GM12878 (cell line): ENCODE data around the gene CCDC57. TPM values are rescaled to one million over a fixed set of nuclear protein-coding genes. Genes with fewer than 3 reads are reported as not detected.

ENCODE experiments used
- ATAC-seq: fragments of 200-7000 bp; cut with Tn5 transposase; 3 replicates; pipeline ENCODE4 v1.9.1; 2020; ENCODE audit warnings: mild to moderate bottlenecking, moderate library complexity
- BruUV-seq: library from RNA; stranded (reverse); fragments of 400-500 nt; replicated peaks from 2 replicates; lab custom pipeline; 2021; lab: Mats Ljungman, UMichigan
- CTCF ChIA-PET: fragments of 300-600 bp; sonication (Branson Sonifier 250); formaldehyde crosslinking; extraction: SDS; loops from one replicate; lab custom pipeline; 2021; ENCODE audit warnings: inconsistent platforms; lab: Yijun Ruan, JAX
- POLR2A ChIA-PET: fragments of 350-600 bp; formaldehyde crosslinking; extraction: SDS; loops from one replicate; lab custom pipeline; 2021; ENCODE audit warnings: inconsistent platforms; lab: Charles Lee
- RAD21 ChIA-PET: fragments of 300-600 bp; sonication (Branson Sonifier 250); formaldehyde crosslinking; loops from one replicate; lab custom pipeline; 2023; ENCODE audit warnings: antibody characterized with exemption; ENCODE audit not compliant: unreplicated experiment; lab: Charles Lee
- SMC1A ChIA-PET: fragments of 300-600 bp; sonication (Branson Sonifier 250); formaldehyde crosslinking; loops from one replicate; lab custom pipeline; 2023; ENCODE audit not compliant: unreplicated experiment, uncharacterized antibody; lab: Charles Lee
- DNase-seq: peaks from one replicate; pipeline ENCODE4 v3.0.0-alpha.2; 2011; ENCODE audit warnings: low read depth, low spot score
- FAIRE-seq: peaks from 3 replicates; lab custom pipeline; 2011; peaks lifted over from hg19 to GRCh38; lab: Jason Lieb, UNC
- H2AFZ ChIP-seq: 2 replicates; pipeline ENCODE4 v1.6.0; 2011; ENCODE audit warnings: low read depth, low read length, control low read depth; ENCODE audit not compliant: control insufficient read depth
- H3K27ac ChIP-seq: 2 replicates; pipeline ENCODE4 v1.5.1; 2011; ENCODE audit warnings: control low read depth; ENCODE audit not compliant: control insufficient read depth, insufficient read depth
- H3K27me3 ChIP-seq, 2 experiments: replicated peaks in 1 of 2; 2 replicates each; pipeline versions ENCODE4 v1.6.0 to v1.6.1; 2011; ENCODE audit warnings: low read length in 1 of 2; ENCODE audit not compliant: control insufficient read depth in 2 of 2, insufficient read depth in 2 of 2
- H3K36me3 ChIP-seq, 2 experiments: 2 replicates each; pipeline ENCODE4 v1.5.1; 2011; ENCODE audit warnings: low read length in 1 of 2; ENCODE audit not compliant: control insufficient read depth in 2 of 2, insufficient read depth in 2 of 2
- H3K4me1 ChIP-seq: 2 replicates; pipeline ENCODE4 v1.6.1; 2011; ENCODE audit warnings: mild to moderate bottlenecking, low read length, moderate library complexity, mixed read lengths; ENCODE audit not compliant: control insufficient read depth, insufficient read depth
- H3K4me2 ChIP-seq: 2 replicates; pipeline ENCODE4 v1.6.0; 2011; ENCODE audit warnings: control low read depth; ENCODE audit not compliant: control insufficient read depth, insufficient read depth
- H3K4me3 ChIP-seq: fragments of 200-600 bp; sonication (generic); 2 replicates; pipeline ENCODE4 v1.5.1; 2016
- H3K79me2 ChIP-seq: 2 replicates; pipeline ENCODE4 v1.6.0; 2011; ENCODE audit warnings: low read length; ENCODE audit not compliant: control insufficient read depth, insufficient read depth
- H3K9ac ChIP-seq: 2 replicates; pipeline ENCODE4 v1.8.0; 2011; ENCODE audit warnings: low read length, control low read depth, mixed read lengths; ENCODE audit not compliant: control insufficient read depth, insufficient read depth
- H3K9me3 ChIP-seq: replicated peaks from 3 replicates; pipeline ENCODE4 v1.5.1; 2011; ENCODE audit warnings: mild to moderate bottlenecking, low read length; ENCODE audit not compliant: control insufficient read depth, insufficient read depth
- H4K20me1 ChIP-seq: 2 replicates; pipeline ENCODE4 v1.6.0; 2011; ENCODE audit not compliant: control insufficient read depth, insufficient read depth
- BHLHE40 ChIP-seq, 2 experiments: fragments of 450-650 bp in 1 of 2; IDR thresholded peaks; 2 replicates each; pipeline ENCODE4 v1.6.1; 2011 to 2017; ENCODE audit warnings: low read depth in 2 of 2, borderline replicate concordance in 1 of 2, improper control_type of control experiment in 1 of 2, low read length in 1 of 2, mild to moderate bottlenecking in 1 of 2
- CBX5 ChIP-seq: sonication (generic); IDR thresholded peaks from 2 replicates; pipeline ENCODE4 v1.6.1; 2016; ENCODE audit warnings: low read depth, moderate library complexity, mild to moderate bottlenecking, inconsistent platforms
- EED ChIP-seq: sonication (generic); IDR thresholded peaks from 2 replicates; pipeline ENCODE4 v1.6.1; 2016; ENCODE audit warnings: antibody characterized with exemption, low read depth
- HSF1 ChIP-seq: fragments of 150-350 bp; IDR thresholded peaks from 2 replicates; pipeline ENCODE4 v1.6.1; 2014; ENCODE audit warnings: mild to moderate bottlenecking, low read depth, low read length
- JUND ChIP-seq: IDR thresholded peaks from 2 replicates; pipeline ENCODE4 v1.6.1; 2012; ENCODE audit warnings: low read depth, mild to moderate bottlenecking, low read length, improper control_type of control experiment, moderate library complexity
- NRF1 ChIP-seq: conservative IDR thresholded peaks from 2 replicates; pipeline ENCODE4 v1.6.1; 2011; ENCODE audit warnings: mild to moderate bottlenecking, low read depth, low read length, improper control_type of control experiment
- POLR2A ChIP-seq: IDR thresholded peaks from 2 replicates; pipeline ENCODE4 v1.6.1; 2011; ENCODE audit warnings: low read depth, mild to moderate bottlenecking, low read length
- POU2F2 ChIP-seq: IDR thresholded peaks from 3 replicates; pipeline ENCODE4 v1.6.1; 2011; ENCODE audit warnings: low read depth, mild to moderate bottlenecking, low read length, borderline replicate concordance
- RB1 ChIP-seq: fragments of 450-650 bp; formaldehyde crosslinking; IDR thresholded peaks from 2 replicates; pipeline ENCODE4 v1.6.1; 2017; ENCODE audit warnings: mild to moderate bottlenecking, borderline replicate concordance
- SREBF1 ChIP-seq: IDR thresholded peaks from 2 replicates; pipeline ENCODE4 v1.6.1; 2012; ENCODE audit warnings: mild to moderate bottlenecking, low read length
- ZBTB33 ChIP-seq: fragments of 450-650 bp; IDR thresholded peaks from 2 replicates; pipeline ENCODE4 v1.6.1; 2017; ENCODE audit warnings: mild to moderate bottlenecking
- WGBS: methylation state at CpG from one replicate; pipeline ENCODE4 v1.1.6; 2016; ENCODE audit warnings: low lambda C conversion rate; ENCODE audit not compliant: insufficient replicate concordance, insufficient coverage; ENCODE audit errors: missing lambda C conversion rate; 5-methylcytosine and 5-hydroxymethylcytosine counted together
- in situ Hi-C: fragments of 300-500 bp; cut with MboI; formaldehyde crosslinking; loops from 9 replicates; pipeline ENCODE4 v1.14.3; 2018; ENCODE audit warnings: mixed read lengths
- intact Hi-C: fragments of 100-400 bp; cut with micrococcal nuclease; formaldehyde crosslinking; loops from one replicate; pipeline ENCODE4 v1.14.2; 2022; ENCODE audit not compliant: unreplicated experiment
- polyA plus RNA-seq, 11 experiments: library from polyadenylated mRNA; depleted of rRNA in 4 of 11; unstranded in 6 of 11; stranded (reverse) in 5 of 11; fragments of >200 nt; fragmentation: Nextera tagmentation in 4 of 11; fragmentation: Illumina TruSeq in 1 of 11; extraction: Ambion mirVana in 4 of 11; extraction: Trizol in 1 of 11; gene quantifications; 1 replicate in 1 of 11; 2 replicates in 10 of 11; pipeline versions ENCODE4 v1.2.1 to v1.2.3, GENCODE V29; 2011 to 2016; ENCODE audit warnings: inconsistent platforms in 2 of 11, missing spikeins in 2 of 11, low read depth in 1 of 11
- total RNA-seq, 4 experiments: library from RNA; depleted of rRNA in 3 of 4; stranded (reverse); fragments of >200 nt in 3 of 4; fragmentation: Illumina TruSeq in 1 of 4; extraction: Trizol in 1 of 4; gene quantifications; 2 replicates each; pipeline versions ENCODE4 v1.2.1 to v1.2.3, GENCODE V29; 2013 to 2021

CCDC57 gene
- total and polyA plus RNA-seq, 10 of the 15 experiments (the other 5 are each of a cell fraction or from before 2014, with no cell fraction given) = 5.4 to 123 (median 45.8) TPM

GRCh38 chr17:82242698-82242976, 30.0 kb upstream of the CCDC57 start:
- Histone ChIP-seq H4K20me1 (peaks cover 6% of the 10 kb centered on the region), H3K36me3 (peaks cover 33 to 51% of the 10 kb centered on the region in 2 experiments), H2AFZ (no peak overlapping the region), H3K4me1 (peaks cover 24% of the 10 kb centered on the region), H3K9me3 (no peaks in the 10 kb centered on the region), H3K4me3 (no peak overlapping the region), H3K27ac (no peak overlapping the region), H3K9ac (no peak overlapping the region), H3K27me3 (no peaks in the 10 kb centered on the region), H3K4me2 (no peak overlapping the region), H3K79me2 (no peaks in the 10 kb centered on the region; the same call in 1 of the 2 replicates)
- intact Hi-C loops = no loop called here
- TF ChIP-seq RB1 (no peak), POLR2A (peak; percentile 11; the same call in 1 of the 2 replicates), EED (no peak), JUND (no peak), CBX5 (no peak), HSF1 (no peak), ZBTB33 (no peak), SREBF1 (no peak), POU2F2 (0 out of 3 replicates have a peak, but pooled peaks have one; percentile 4), NRF1 (no peak), BHLHE40 (IDR thresholded peaks at IDR 0.05; ENCODE audit: borderline replicate concordance in 1 of 2, low read depth in 2 of 2, low read length in 1 of 2) (no peak)
- CTCF ChIA-PET = interaction anchor here (1.1 to 3.0 kb wide), 5 partner anchors 37 to 108 kb away, joined by 3 to 19 read pairs (median 10); partner anchors contain the start of gene CD7
- POLR2A ChIA-PET = interaction anchor here (0.7 to 1.9 kb wide), 6 partner anchors 12 to 59 kb away, joined by 3 to 7 read pairs (median 4); partner anchors contain the start of gene CSNK1D
- in situ Hi-C loops = no loop called here
- ATAC-seq (no peak), FAIRE-seq (no peak), DNase-seq (no peak)
- RAD21 ChIA-PET = interaction anchor here (0.6 to 2.6 kb wide), 7 partner anchors 30 to 115 kb away, joined by 3 to 18 read pairs (median 5); no protein-coding TSS in a partner anchor
- no TSS peak for BruUV-seq
- WGBS = 95% methylated on average over 24 of the region's 24 CpGs
- SMC1A ChIA-PET = interaction anchor here (1.1 to 2.6 kb wide), 6 partner anchors 34 to 78 kb away, joined by 3 to 12 read pairs (median 4); no protein-coding TSS in a partner anchor
